Gastrocnemius medialis (tissue), 4 donors: ENCODE measurements around the gene MINK1. TPM values are rescaled to one million over a fixed set of nuclear protein-coding genes. Genes with fewer than 3 reads are reported as not detected.

Experiments used
- ATAC-seq, 2 donors: fragments of 150-250 bp; one replicate each; pipeline ENCODE4 v1.9.1; 2016
- DNase-seq, 2 donors: peaks; one replicate each; pipeline ENCODE4 v3.0.0-alpha.2; 2019
- H3K27ac ChIP-seq, 4 donors: fragments of 200-600 bp; sonication (generic); 1 replicate in 1 of 4; 2 replicates in 3 of 4; pipeline ENCODE4 v1.5.1; 2016 to 2018; ENCODE audit warnings: mild to moderate bottlenecking in 2 of 4, moderate library complexity in 1 of 4
- H3K27me3 ChIP-seq, 3 donors: fragments of 200-600 bp; sonication (generic) in 2 of 3; 1 replicate in 1 of 3; 2 replicates in 2 of 3; pipeline versions ENCODE4 v1.5.1 to v1.6.0; 2016 to 2019; ENCODE audit warnings: mild to moderate bottlenecking in 1 of 3, moderate library complexity in 1 of 3
- H3K36me3 ChIP-seq, 2 donors: fragments of 200-600 bp; sonication (generic) in 1 of 2; one replicate each; pipeline ENCODE4 v1.5.1; 2017 to 2018
- H3K4me1 ChIP-seq, 2 donors: fragments of 200-600 bp; sonication (generic) in 1 of 2; one replicate each; pipeline ENCODE4 v1.5.1; 2016 to 2017; ENCODE audit warnings: mild to moderate bottlenecking in 2 of 2
- H3K4me3 ChIP-seq, 4 donors: fragments of 200-600 bp; sonication (generic) in 3 of 4; 1 replicate in 1 of 4; 2 replicates in 3 of 4; pipeline ENCODE4 v1.5.1; 2016 to 2019; ENCODE audit warnings: mild to moderate bottlenecking in 2 of 4
- H3K9me3 ChIP-seq, 3 donors: fragments of 200-600 bp; sonication (generic) in 2 of 3; 1 replicate in 1 of 3; 2 replicates in 2 of 3; pipeline ENCODE4 v1.5.1; 2016 to 2019
- POLR2A ChIP-seq, 2 donors: fragments of 450-650 bp; IDR thresholded peaks; one replicate each; pipeline ENCODE4 v1.6.1; 2017; ENCODE audit warnings: antibody characterized with exemption in 2 of 2, mild to moderate bottlenecking in 2 of 2, moderate library complexity in 2 of 2
- in situ Hi-C, 4 donors: fragments of 200-750 bp; cut with MboI; loops; one replicate each; pipeline versions ENCODE4 v1.15.0 to v1.8.0; 2017; ENCODE audit warnings: low sequenced_read_pairs in 4 of 4
- intact Hi-C: fragments of 100-400 bp; cut with DNase I; formaldehyde crosslinking; loops from one replicate; pipeline ENCODE4 v1.15.1; 2023; ENCODE audit warnings: low total_unique reads
- total RNA-seq, 4 donors: library from RNA; depleted of rRNA; stranded (reverse); fragments of >200 nt; gene quantifications; one replicate each; pipeline versions ENCODE4 v1.1.0 to v1.2.3, GENCODE V29; 2016
- TF ChIP-seq, protein P1 (sequence below), 5 experiments: fragments of 450-650 bp in 3 of 5; fragments of 200-600 bp in 2 of 5; sonication (generic) in 2 of 5; IDR thresholded peaks in 4 of 5; conservative IDR thresholded peaks in 1 of 5; 1 replicate in 4 of 5; 2 replicates in 1 of 5; pipeline ENCODE4 v1.5.1; 2016 to 2019; ENCODE audit warnings: antibody characterized with exemption in 5 of 5, mild to moderate bottlenecking in 3 of 5, moderate library complexity in 3 of 5

MINK1 gene
- total RNA-seq, 4 donors from 2014 or later = 11.7 to 20.2 (median 15.3) TPM

DNA sequence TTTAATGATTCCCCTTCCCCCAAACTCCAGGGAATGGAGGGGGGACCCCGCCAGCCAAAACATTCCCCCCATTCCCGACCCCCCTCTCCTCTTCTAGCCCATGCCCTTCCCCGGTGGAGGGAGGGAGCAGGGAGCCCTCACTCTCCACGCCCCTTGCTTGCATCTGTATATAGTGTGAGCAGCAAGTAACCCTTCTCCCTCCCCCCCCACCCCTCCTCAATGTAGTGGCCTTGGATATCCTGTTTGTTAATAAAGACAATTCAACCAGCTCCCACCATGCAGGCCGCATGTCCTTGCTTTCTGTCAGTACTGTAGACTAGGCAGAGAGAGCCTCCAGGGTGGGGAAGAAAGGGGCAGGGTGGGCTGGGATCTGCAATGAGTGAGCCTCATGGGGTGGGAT is 64.6 kb downstream of the MINK1 start:
- intact Hi-C loops (no loop called here), in situ Hi-C loops (loop anchor here in 2 of 4 donors (25.0 kb wide), 1 partner anchor 110 kb away; the partner anchor contains the start of genes GLTPD2 (in 2 of the 2), PSMB6 (in 2 of the 2) and VMO1 (in 2 of the 2))
- H3K36me3 ChIP-seq = peaks cover 0 to 43% of the 10 kb centered on the region in 2 donors
- TF ChIP-seq, protein P1, sequence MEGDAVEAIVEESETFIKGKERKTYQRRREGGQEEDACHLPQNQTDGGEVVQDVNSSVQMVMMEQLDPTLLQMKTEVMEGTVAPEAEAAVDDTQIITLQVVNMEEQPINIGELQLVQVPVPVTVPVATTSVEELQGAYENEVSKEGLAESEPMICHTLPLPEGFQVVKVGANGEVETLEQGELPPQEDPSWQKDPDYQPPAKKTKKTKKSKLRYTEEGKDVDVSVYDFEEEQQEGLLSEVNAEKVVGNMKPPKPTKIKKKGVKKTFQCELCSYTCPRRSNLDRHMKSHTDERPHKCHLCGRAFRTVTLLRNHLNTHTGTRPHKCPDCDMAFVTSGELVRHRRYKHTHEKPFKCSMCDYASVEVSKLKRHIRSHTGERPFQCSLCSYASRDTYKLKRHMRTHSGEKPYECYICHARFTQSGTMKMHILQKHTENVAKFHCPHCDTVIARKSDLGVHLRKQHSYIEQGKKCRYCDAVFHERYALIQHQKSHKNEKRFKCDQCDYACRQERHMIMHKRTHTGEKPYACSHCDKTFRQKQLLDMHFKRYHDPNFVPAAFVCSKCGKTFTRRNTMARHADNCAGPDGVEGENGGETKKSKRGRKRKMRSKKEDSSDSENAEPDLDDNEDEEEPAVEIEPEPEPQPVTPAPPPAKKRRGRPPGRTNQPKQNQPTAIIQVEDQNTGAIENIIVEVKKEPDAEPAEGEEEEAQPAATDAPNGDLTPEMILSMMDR (IDR thresholded peaks at IDR 0.05 in 4 of 5, conservative IDR thresholded peaks at IDR 0.05 in 1 of 5) = no peak
- TF ChIP-seq POLR2A (IDR thresholded peaks at IDR 0.05) = no peak
- no peaks in the 10 kb centered on the region for H3K9me3 ChIP-seq
- peaks cover 0 to 18% (median 4%) of the 10 kb centered on the region in 3 donors for H3K27me3 ChIP-seq
- peaks cover 0 to 14% of the 10 kb centered on the region in 2 donors for H3K4me1 ChIP-seq
- no peak for ATAC-seq
- H3K4me3 ChIP-seq = no peak overlapping the region
- H3K27ac ChIP-seq = no peak overlapping the region
- DNase-seq = no peak

DNA sequence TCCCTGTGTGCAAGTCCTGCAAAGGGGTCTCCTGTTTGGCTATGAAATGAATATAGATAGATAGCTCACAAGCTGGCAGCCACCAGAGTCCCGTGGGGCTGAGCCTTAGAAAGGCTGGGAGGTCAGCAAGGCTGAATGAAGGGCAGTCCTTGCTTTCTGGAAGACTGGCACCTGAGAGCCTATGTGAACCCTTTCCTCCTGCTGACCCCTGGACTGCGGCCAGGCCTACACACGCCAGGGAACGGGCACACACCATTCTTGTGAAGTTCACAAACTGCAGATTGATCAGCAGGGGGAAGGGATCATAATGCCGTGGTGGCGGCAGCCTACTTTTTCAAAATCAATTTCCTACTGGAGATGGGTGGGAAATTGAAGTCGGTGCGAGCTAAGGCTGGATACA is 65.2 kb downstream of the MINK1 start:
- TF ChIP-seq, protein P1 (IDR thresholded peaks at IDR 0.05 in 4 of 5, conservative IDR thresholded peaks at IDR 0.05 in 1 of 5) = no peak
- no peak for TF ChIP-seq POLR2A (IDR thresholded peaks at IDR 0.05)
- in situ Hi-C loops = loop anchor here in 2 of 4 donors (25.0 kb wide), 1 partner anchor 111 kb away; the partner anchor contains the start of genes GLTPD2 (in 2 of the 2), PSMB6 (in 2 of the 2) and VMO1 (in 2 of the 2)
- Histone ChIP-seq H3K9me3 (no peaks in the 10 kb centered on the region), H3K27ac (no peak overlapping the region), H3K4me3 (no peak overlapping the region), H3K4me1 (peaks cover 0 to 20% of the 10 kb centered on the region in 2 donors), H3K36me3 (peaks cover 0 to 38% of the 10 kb centered on the region in 2 donors), H3K27me3 (peaks cover 0 to 18% (median 4%) of the 10 kb centered on the region in 3 donors)
- intact Hi-C loops = no loop called here
- ATAC-seq = no peak
- no peak for DNase-seq

DNA sequence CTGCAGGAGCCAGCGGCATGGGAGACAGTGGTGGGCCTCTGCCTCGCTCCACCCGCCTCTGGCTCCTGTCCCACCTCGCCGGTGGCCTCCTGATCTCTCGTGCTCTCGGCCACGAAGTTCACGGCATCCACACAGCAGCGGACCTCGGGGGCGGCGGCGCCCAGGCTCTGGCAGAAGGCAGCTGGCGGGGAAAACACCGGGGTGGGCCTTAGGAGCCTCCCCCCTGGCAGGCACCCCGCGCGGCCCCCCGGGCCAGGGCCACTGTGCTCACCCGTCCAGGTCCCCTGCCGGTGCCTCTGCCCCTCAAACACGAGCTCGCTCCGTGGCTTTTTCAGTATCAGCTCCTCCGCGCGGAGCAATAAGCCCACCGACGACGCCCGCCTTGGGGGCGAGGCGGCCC is 65.8 kb downstream of the MINK1 start:
- no peaks in the 10 kb centered on the region for H3K9me3 ChIP-seq
- peaks cover 0 to 32% of the 10 kb centered on the region in 2 donors for H3K36me3 ChIP-seq
- H3K27me3 ChIP-seq = peaks cover 0 to 18% (median 4%) of the 10 kb centered on the region in 3 donors
- DNase-seq = no peak
- no peak overlapping the region for H3K27ac ChIP-seq
- intact Hi-C loops (no loop called here), in situ Hi-C loops (loop anchor here in 2 of 4 donors (25.0 kb wide), 1 partner anchor 112 kb away; the partner anchor contains the start of genes GLTPD2 (in 2 of the 2), PSMB6 (in 2 of the 2) and VMO1 (in 2 of the 2))
- peaks cover 0 to 22% of the 10 kb centered on the region in 2 donors for H3K4me1 ChIP-seq
- TF ChIP-seq, protein P1 (IDR thresholded peaks at IDR 0.05 in 4 of 5, conservative IDR thresholded peaks at IDR 0.05 in 1 of 5) = no peak
- TF ChIP-seq POLR2A (IDR thresholded peaks at IDR 0.05) = no peak
- ATAC-seq = no peak
- H3K4me3 ChIP-seq = peak overlapping the region; percentile 44 to 57 (median 54)

DNA sequence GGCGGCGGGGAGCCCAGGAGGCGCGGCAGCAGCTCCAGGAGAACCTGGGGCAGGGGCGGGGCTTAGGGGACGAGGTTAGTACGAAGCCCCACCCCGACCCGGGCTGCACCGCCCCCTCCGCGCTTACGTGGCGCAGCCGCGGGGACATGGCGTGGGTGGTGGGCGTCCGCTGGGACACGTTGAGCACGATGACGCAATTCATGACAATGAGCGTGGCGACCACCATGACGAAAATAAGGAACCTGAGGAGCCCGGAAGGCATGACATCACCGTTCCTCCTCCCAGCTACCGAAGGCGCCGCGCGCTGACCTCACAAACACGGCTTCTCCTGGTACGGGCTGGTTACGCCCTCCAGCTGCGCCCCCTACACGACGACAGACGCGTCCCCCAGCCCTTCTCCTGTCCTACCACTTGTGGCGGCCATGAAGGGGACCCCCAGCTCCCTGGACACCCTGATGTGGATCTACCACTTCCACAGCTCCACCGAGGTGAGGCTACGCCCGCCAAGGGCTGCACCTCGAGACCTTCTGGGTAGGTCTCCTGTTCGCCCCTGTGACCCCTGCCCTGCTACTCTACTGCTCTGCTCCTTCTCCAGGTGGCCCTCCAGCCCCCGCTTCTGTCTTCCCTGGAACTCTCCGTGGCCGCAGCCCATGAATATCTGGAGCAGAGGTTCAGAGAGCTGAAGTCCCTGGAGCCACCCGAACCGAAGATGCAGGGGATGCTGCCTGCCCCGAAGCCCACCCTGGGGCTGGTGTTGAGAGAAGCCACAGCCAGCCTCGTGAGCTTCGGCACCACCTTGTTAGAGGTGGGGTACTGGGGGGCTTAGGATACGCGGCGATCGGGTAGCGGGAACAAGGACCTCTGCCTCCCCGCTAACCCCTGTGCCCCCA is 66.4 kb downstream of the MINK1 start, which contains the start of gene C17orf107:
C17orf107 (plus strand) TSS at position 196 of the 890 bp plus-strand sequence; CDS start at position 423, 227 bp downstream.
- ATAC-seq (peak in 1 of 2 donors; percentile 21), DNase-seq (peak in 1 of 2 donors; percentile 45)
- Histone ChIP-seq H3K27ac (no peak within 1 kb of the TSS), H3K4me1 (peaks cover 0 to 22% of the 10 kb centered on the region in 2 donors), H3K9me3 (no peaks in the 10 kb centered on the region), H3K36me3 (peaks cover 0 to 25% of the 10 kb centered on the region in 2 donors), H3K4me3 (peak within 1 kb of the TSS; percentile 44 to 57 (median 54)), H3K27me3 (peaks cover 0 to 18% (median 4%) of the 10 kb centered on the region in 3 donors)
- in situ Hi-C loops = loop anchor here in 2 of 4 donors (25.0 kb wide), 1 partner anchor 112 kb away; the partner anchor contains the start of genes GLTPD2 (in 2 of the 2), PSMB6 (in 2 of the 2) and VMO1 (in 2 of the 2)
- TF ChIP-seq, protein P1 (IDR thresholded peaks at IDR 0.05 in 4 of 5, conservative IDR thresholded peaks at IDR 0.05 in 1 of 5) = no peak
- no peak for TF ChIP-seq POLR2A (IDR thresholded peaks at IDR 0.05)
- intact Hi-C loops = no loop called here
